Ascending aorta (tissue), 2 donors: ENCODE measurements around the gene TASP1. TPM values are rescaled to one million over a fixed set of nuclear protein-coding genes. Genes with fewer than 3 reads are reported as not detected.
"Not testable (repeated sequence)": the region's sequence is repeated elsewhere in the genome, so short reads cannot be mapped to it uniquely, and the experiment has no call there.

Experiments used
- DNase-seq, 2 donors: peaks; one replicate each; pipeline ENCODE4 v3.0.0-alpha.2; 2019; ENCODE audit warnings: low spot score in 2 of 2
- H3K27ac ChIP-seq, 2 donors: fragments of 200-600 bp; sonication (generic); one replicate each; pipeline ENCODE4 v1.5.1; 2016 to 2017; ENCODE audit warnings: mild to moderate bottlenecking in 1 of 2
- H3K27me3 ChIP-seq: fragments of 200-600 bp; sonication (generic); one replicate; pipeline ENCODE4 v1.5.1; 2017
- H3K36me3 ChIP-seq, 2 donors: fragments of 200-600 bp; sonication (generic); one replicate each; pipeline ENCODE4 v1.5.1; 2016
- H3K4me1 ChIP-seq, 2 donors: fragments of 200-600 bp; sonication (generic); one replicate each; pipeline ENCODE4 v1.5.1; 2016 to 2017; ENCODE audit warnings: mild to moderate bottlenecking in 1 of 2
- H3K4me3 ChIP-seq, 2 donors: fragments of 200-600 bp; sonication (generic); one replicate each; pipeline ENCODE4 v1.5.1; 2016 to 2017; ENCODE audit warnings: mild to moderate bottlenecking in 1 of 2
- H3K9me3 ChIP-seq, 2 donors: fragments of 200-600 bp; sonication (generic); one replicate each; pipeline ENCODE4 v1.5.1; 2016
- intact Hi-C: fragments of 100-400 bp; cut with DNase I; formaldehyde crosslinking; loops from one replicate; pipeline ENCODE4 v1.15.1; 2023
- total RNA-seq: library from RNA; depleted of rRNA; stranded (reverse); fragments of >200 nt; gene quantifications from one replicate; pipeline ENCODE4 v1.1.0, GENCODE V29; 2016
- TF ChIP-seq, protein P1 (sequence below), 3 experiments: fragments of 200-600 bp in 2 of 3; fragments of 450-650 bp in 1 of 3; sonication (generic) in 2 of 3; IDR thresholded peaks; one replicate each; pipeline ENCODE4 v1.5.1; 2016 to 2019; ENCODE audit warnings: antibody characterized with exemption in 3 of 3, mild to moderate bottlenecking in 1 of 3, moderate library complexity in 1 of 3

The TASP1 gene
- total RNA-seq, 1 donor from 2014 or later, result 17.2 TPM

GRCh38 chr20:13644010-13644409 is 5.3 kb upstream of the TASP1 start:
- DNase-seq, result no peak

DNA sequence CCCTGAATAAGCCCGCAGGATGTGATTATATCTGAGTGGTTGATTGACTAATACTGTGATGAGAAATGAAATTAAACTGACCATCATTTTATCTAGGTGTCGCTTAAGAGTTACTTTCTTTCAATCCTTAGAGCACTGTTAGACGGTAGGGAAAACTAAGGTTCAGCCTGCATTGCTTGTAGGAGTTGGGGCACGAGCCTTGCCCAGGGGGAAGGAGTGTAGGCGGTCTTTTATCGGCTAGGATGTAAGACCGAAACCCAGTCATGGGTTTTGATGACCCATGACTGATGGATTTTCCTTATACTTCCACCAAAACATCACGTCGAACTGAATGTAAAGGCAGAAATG is 392 bp upstream of the TASP1 start:
- intact Hi-C loops, result loop anchor here (5.0 kb wide), 1 partner anchor 33 kb away; no protein-coding TSS in a partner anchor
- TF ChIP-seq, protein P1, sequence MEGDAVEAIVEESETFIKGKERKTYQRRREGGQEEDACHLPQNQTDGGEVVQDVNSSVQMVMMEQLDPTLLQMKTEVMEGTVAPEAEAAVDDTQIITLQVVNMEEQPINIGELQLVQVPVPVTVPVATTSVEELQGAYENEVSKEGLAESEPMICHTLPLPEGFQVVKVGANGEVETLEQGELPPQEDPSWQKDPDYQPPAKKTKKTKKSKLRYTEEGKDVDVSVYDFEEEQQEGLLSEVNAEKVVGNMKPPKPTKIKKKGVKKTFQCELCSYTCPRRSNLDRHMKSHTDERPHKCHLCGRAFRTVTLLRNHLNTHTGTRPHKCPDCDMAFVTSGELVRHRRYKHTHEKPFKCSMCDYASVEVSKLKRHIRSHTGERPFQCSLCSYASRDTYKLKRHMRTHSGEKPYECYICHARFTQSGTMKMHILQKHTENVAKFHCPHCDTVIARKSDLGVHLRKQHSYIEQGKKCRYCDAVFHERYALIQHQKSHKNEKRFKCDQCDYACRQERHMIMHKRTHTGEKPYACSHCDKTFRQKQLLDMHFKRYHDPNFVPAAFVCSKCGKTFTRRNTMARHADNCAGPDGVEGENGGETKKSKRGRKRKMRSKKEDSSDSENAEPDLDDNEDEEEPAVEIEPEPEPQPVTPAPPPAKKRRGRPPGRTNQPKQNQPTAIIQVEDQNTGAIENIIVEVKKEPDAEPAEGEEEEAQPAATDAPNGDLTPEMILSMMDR (IDR thresholded peaks at IDR 0.05), result no peak
- no peaks in the 10 kb centered on the region for H3K27me3 ChIP-seq
- peak overlapping the region; percentile 85 for H3K4me3 ChIP-seq
- DNase-seq, result no peak
- no peaks in the 10 kb centered on the region for H3K36me3 ChIP-seq
- no peaks in the 10 kb centered on the region for H3K9me3 ChIP-seq
- H3K27ac ChIP-seq, result peak overlapping the region; percentile 15 to 63
- H3K4me1 ChIP-seq, result peaks cover 0 to 7% of the 10 kb centered on the region in 2 donors

More at GRCh38 chr20:13644010-13644409, 5.3 kb upstream of the TASP1 start:
- no peak overlapping the region for H3K4me3 ChIP-seq
- H3K27me3 ChIP-seq, result no peaks in the 10 kb centered on the region
- H3K36me3 ChIP-seq, result no peaks in the 10 kb centered on the region
- TF ChIP-seq, protein P1 (IDR thresholded peaks at IDR 0.05), result no peak
- H3K4me1 ChIP-seq, result no peaks in the 10 kb centered on the region
- intact Hi-C loops, result no loop called here
- no peak overlapping the region for H3K27ac ChIP-seq
- H3K9me3 ChIP-seq, result peaks cover 0 to 3% of the 10 kb centered on the region in 2 donors

- Histone ChIP-seq H3K36me3 (no peaks in the 10 kb centered on the region), H3K4me3 (peak overlapping the region; percentile 85), H3K4me1 (peaks cover 0 to 7% of the 10 kb centered on the region in 2 donors), H3K9me3 (no peaks in the 10 kb centered on the region), H3K27ac (peak overlapping the region; percentile 74 to 77), H3K27me3 (no peaks in the 10 kb centered on the region)
- DNase-seq, result no peak
- TF ChIP-seq, protein P1 (IDR thresholded peaks at IDR 0.05), result no peak
- intact Hi-C loops, result loop anchor here (5.0 kb wide), 1 partner anchor 34 kb away; no protein-coding TSS in a partner anchor
These were observed 603 bp downstream of the TASP1 start for GRCh38 chr20:13638162-13638495.

- Histone ChIP-seq H3K4me3 (no peak overlapping the region), H3K27ac (no peak overlapping the region), H3K36me3 (peaks cover 5 to 11% of the 10 kb centered on the region in 2 donors), H3K9me3 (no peaks in the 10 kb centered on the region), H3K27me3 (no peaks in the 10 kb centered on the region), H3K4me1 (peaks cover 0 to under 1% of the 10 kb centered on the region in 2 donors)
- DNase-seq, result no peak
- TF ChIP-seq, protein P1 (IDR thresholded peaks at IDR 0.05), result no peak
- intact Hi-C loops, result no loop called here
These were observed 6.3 kb downstream of the TASP1 start for GRCh38 chr20:13632431-13632830.

DNA sequence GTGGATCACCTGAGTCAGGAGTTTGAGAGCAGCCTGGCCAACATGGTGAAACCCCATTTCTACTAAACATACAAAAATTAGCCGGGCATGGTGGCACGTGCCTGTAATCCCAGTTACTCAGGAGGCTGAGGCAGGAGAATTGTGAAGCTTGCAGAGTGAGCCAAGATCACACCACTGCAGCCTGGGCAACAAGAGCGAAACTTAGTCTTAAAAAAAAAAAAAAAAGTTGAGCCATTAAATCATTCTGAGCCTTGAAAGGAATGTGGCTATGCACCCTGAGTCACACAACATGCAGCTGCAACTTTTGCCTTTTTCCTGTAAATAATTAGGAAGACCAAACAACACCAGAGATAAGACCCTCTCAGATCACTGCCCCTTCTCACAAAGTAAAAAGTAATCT is 11.2 kb downstream of the TASP1 start:
- H3K27me3 ChIP-seq, H3K4me3 ChIP-seq, H3K9me3 ChIP-seq: not testable (repeated sequence)
- Histone ChIP-seq H3K27ac (peak overlapping the region in 1 of 2 donors; percentile 50), H3K36me3 (peaks cover 5 to 13% of the 10 kb centered on the region in 2 donors), H3K4me1 (peaks cover 0 to 10% of the 10 kb centered on the region in 2 donors)
- peak in 1 of 2 donors; percentile 70 for DNase-seq
- intact Hi-C loops, result loop anchor here (5.0 kb wide), 1 partner anchor 130 kb away; no protein-coding TSS in a partner anchor

- Histone ChIP-seq H3K4me1 (peaks cover 0 to 10% of the 10 kb centered on the region in 2 donors), H3K36me3 (peaks cover 9 to 20% of the 10 kb centered on the region in 2 donors), H3K27ac (peak overlapping the region in 1 of 2 donors; percentile 50), H3K4me3 (no peak overlapping the region), H3K9me3 (no peaks in the 10 kb centered on the region), H3K27me3 (no peaks in the 10 kb centered on the region)
- TF ChIP-seq, protein P1 (IDR thresholded peaks at IDR 0.05), result no peak
- DNase-seq, result no peak
- intact Hi-C loops, result loop anchor here (5.0 kb wide), 1 partner anchor 131 kb away; no protein-coding TSS in a partner anchor
These were observed 12.0 kb downstream of the TASP1 start for GRCh38 chr20:13626724-13627123.
